ENCODE measurements around the gene ESPN. TPM values are rescaled to one million over a fixed set of nuclear protein-coding genes. Genes with fewer than 3 reads are reported as not detected.

ESPN gene
- polyA plus RNA-seq, 4 donors = 14.0 to 26.5 (median 20.6) TPM

- no peak for DNase-seq (ENCODE audit: low read depth in 4 of 4, low spot score in 2 of 4)
Observed at GRCh38 chr1:6409053-6409452, 15.5 kb upstream of the ESPN start.

- DNase-seq (ENCODE audit: low read depth in 4 of 4, low spot score in 2 of 4) = no peak
Observed at GRCh38 chr1:6409733-6410132, 14.8 kb upstream of the ESPN start.

- no peak for DNase-seq (ENCODE audit: low read depth in 4 of 4, low spot score in 2 of 4)
Observed at GRCh38 chr1:6410248-6410893, 14.2 kb upstream of the ESPN start.

- DNase-seq (ENCODE audit: low read depth in 4 of 4, low spot score in 2 of 4) = no peak
Observed at GRCh38 chr1:6412896-6413295, 11.7 kb upstream of the ESPN start.

- DNase-seq (ENCODE audit: low read depth in 4 of 4, low spot score in 2 of 4) = no peak
Observed at GRCh38 chr1:6414443-6414844, 10.1 kb upstream of the ESPN start.

GRCh38 chr1:6414881-6415626 lies 9.5 kb upstream of the ESPN start:
- no peak for DNase-seq (ENCODE audit: low read depth in 4 of 4, low spot score in 2 of 4)

GRCh38 chr1:6416295-6416656 lies 8.3 kb upstream of the ESPN start:
- DNase-seq (ENCODE audit: low read depth in 4 of 4, low spot score in 2 of 4) = no peak

GRCh38 chr1:6416906-6417305 lies 7.7 kb upstream of the ESPN start:
- no peak for DNase-seq (ENCODE audit: low read depth in 4 of 4, low spot score in 2 of 4)

GRCh38 chr1:6417961-6418667 lies 6.5 kb upstream of the ESPN start:
- no peak for DNase-seq (ENCODE audit: low read depth in 4 of 4, low spot score in 2 of 4)

GRCh38 chr1:6418668-6419396 lies 5.7 kb upstream of the ESPN start:
- DNase-seq (ENCODE audit: low read depth in 4 of 4, low spot score in 2 of 4) = no peak

- DNase-seq (ENCODE audit: low read depth in 4 of 4, low spot score in 2 of 4) = no peak
Observed at GRCh38 chr1:6419397-6419803, 5.2 kb upstream of the ESPN start.

- DNase-seq (ENCODE audit: low read depth in 4 of 4, low spot score in 2 of 4) = no peak
Observed at GRCh38 chr1:6419804-6420453, 4.6 kb upstream of the ESPN start, which contains the start of gene HES2. Gene HES2, minus strand, starts transcription at chr1:6419919. Its CDS starts 99 bp downstream, at chr1:6419820.

- DNase-seq (ENCODE audit: low read depth in 4 of 4, low spot score in 2 of 4) = no peak
Observed at GRCh38 chr1:6420454-6421042, 4.0 kb upstream of the ESPN start.

GRCh38 chr1:6421266-6421665 lies 3.3 kb upstream of the ESPN start:
- DNase-seq (ENCODE audit: low read depth in 4 of 4, low spot score in 2 of 4) = no peak

GRCh38 chr1:6423321-6423999 lies 1.1 kb upstream of the ESPN start:
- DNase-seq (ENCODE audit: low read depth in 4 of 4, low spot score in 2 of 4) = no peak

- no peak for DNase-seq (ENCODE audit: low read depth in 4 of 4, low spot score in 2 of 4)
Observed at GRCh38 chr1:6424000-6424565, 493 bp upstream of the ESPN start.

GRCh38 chr1:6425658-6426057 lies 1.1 kb downstream of the ESPN start:
- no peak for DNase-seq (ENCODE audit: low read depth in 4 of 4, low spot score in 2 of 4)

GRCh38 chr1:6426277-6426971 lies 1.8 kb downstream of the ESPN start:
- DNase-seq (ENCODE audit: low read depth in 4 of 4, low spot score in 2 of 4) = no peak

GRCh38 chr1:6426972-6427350 lies 2.4 kb downstream of the ESPN start:
- DNase-seq (ENCODE audit: low read depth in 4 of 4, low spot score in 2 of 4) = no peak
